ENCODE data around the gene MACROH2A1.

- TF ChIP-seq CTCF (IDR thresholded peaks at IDR 0.05; ENCODE audit: low read depth, low read length) (no peak), POLR2A (IDR thresholded peaks at IDR 0.05; ENCODE audit: extremely low read depth, insufficient read length) (no peak)
These were observed 59.8 kb downstream of the MACROH2A1 start for GRCh38 chr5:135339189-135339588.

Measured in NB4 (cell line).